ENCODE data around the gene TFB2M. TPM values are rescaled to one million over a fixed set of nuclear protein-coding genes. Genes with fewer than 3 reads are reported as not detected.

The TFB2M gene
- total RNA-seq, 1 experiment from 2014 or later: 52.0 TPM

DNA sequence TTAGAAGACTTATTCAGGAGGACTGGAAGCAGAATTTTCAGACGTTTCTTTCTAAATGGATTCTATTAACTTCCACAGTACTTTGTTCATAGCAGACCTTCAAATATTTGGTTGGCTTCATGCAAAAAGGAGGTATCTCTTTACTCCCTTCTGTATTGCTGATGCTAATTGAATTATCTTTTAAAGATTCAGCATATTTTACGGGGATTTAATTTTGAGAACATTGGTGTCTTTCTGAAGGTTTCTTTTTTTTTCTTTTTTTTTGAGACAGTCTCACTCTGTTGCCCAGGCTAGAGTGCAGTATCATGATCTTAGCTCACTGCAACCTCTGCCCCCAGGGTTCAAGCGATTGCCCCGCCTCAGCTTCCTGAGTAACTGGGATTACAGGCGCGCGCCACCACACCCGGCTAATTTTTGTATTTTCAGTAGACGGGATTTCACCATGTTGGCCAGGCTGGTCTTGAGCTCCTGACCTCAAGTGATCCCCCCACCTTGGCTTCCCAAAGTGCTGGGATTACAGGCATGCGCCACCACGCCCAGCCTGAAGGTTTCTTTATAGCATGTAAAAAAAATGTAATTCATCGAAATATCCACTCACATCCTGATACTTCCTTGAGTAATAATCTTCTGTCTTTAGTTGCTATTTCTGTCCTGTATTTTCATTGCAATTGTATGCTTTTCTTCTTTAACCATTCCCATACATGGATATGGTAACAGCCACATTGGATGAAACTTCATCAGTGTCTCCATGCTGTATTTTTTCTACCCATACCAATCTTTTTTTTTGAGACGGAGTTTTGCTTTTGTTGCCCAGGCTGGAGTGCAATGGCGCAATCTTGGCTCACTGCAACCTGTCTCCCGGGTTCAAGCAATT is 14.7 kb upstream of the TFB2M start:
- POLR2A ChIA-PET: interaction anchor here (1.8 kb wide), 1 partner anchor 14 kb away, joined by 10 read pairs; the partner anchor contains the start of genes CNST and TFB2M
- peaks cover 14% of the 10 kb centered on the region for H3K36me3 Mint-ChIP-seq (ENCODE audit: insufficient read depth, unreplicated experiment)
- no peaks in the 10 kb centered on the region for H3K27me3 Mint-ChIP-seq (ENCODE audit: insufficient read depth, unreplicated experiment)
- peaks cover 16% of the 10 kb centered on the region for H3K4me1 Mint-ChIP-seq (ENCODE audit: insufficient read depth, unreplicated experiment)
- H3K27ac Mint-ChIP-seq (ENCODE audit: low read depth, unreplicated experiment): no peak overlapping the region
- H3K9me3 Mint-ChIP-seq (ENCODE audit: unreplicated experiment): no peaks in the 10 kb centered on the region
- CTCF ChIA-PET: interaction anchor here (0.9 to 1.4 kb wide), 4 partner anchors 14 to 174 kb away, joined by 3 to 5 read pairs (median 4); partner anchors contain the start of gene CNST
- no TSS peak for BruUV-seq (replicated peaks)
- intact Hi-C loops (cut with micrococcal nuclease): no loop called here
- DNase-seq (ENCODE audit: unreplicated experiment): no peak
- TF ChIP-seq, protein P1, sequence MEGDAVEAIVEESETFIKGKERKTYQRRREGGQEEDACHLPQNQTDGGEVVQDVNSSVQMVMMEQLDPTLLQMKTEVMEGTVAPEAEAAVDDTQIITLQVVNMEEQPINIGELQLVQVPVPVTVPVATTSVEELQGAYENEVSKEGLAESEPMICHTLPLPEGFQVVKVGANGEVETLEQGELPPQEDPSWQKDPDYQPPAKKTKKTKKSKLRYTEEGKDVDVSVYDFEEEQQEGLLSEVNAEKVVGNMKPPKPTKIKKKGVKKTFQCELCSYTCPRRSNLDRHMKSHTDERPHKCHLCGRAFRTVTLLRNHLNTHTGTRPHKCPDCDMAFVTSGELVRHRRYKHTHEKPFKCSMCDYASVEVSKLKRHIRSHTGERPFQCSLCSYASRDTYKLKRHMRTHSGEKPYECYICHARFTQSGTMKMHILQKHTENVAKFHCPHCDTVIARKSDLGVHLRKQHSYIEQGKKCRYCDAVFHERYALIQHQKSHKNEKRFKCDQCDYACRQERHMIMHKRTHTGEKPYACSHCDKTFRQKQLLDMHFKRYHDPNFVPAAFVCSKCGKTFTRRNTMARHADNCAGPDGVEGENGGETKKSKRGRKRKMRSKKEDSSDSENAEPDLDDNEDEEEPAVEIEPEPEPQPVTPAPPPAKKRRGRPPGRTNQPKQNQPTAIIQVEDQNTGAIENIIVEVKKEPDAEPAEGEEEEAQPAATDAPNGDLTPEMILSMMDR (IDR thresholded peaks at IDR 0.05; ENCODE audit: unreplicated experiment): no peak
- H3K4me3 Mint-ChIP-seq (ENCODE audit: unreplicated experiment): no peak overlapping the region

DNA sequence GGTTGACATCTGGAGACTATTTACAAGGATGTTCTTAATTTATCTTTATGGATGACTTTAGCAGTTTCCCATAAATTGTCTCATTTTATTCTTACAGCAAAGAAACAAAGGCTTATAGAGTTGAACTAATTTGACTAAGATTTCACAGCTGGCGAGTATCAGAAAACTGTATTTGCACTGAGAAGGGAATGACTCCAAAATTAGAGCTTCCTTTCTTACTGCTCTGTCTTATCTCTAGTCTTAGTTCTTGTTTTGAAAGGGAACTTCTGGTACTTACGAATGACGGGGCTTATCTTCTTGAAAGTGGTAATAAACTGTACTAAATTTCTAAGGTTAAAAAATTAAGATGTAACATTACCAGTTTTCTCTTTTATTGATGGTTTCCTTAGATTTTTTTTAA is 13.8 kb upstream of the TFB2M start:
- no TSS peak for BruUV-seq (replicated peaks)
- ChIA-PET CTCF (interaction anchor here (1.4 to 1.9 kb wide), 2 partner anchors 13 to 19 kb away, joined by 3 to 10 read pairs; partner anchors contain the start of gene CNST), POLR2A (interaction anchor here (1.6 to 2.7 kb wide), 2 partner anchors 13 to 29 kb away, joined by 5 to 24 read pairs; partner anchors contain the start of genes CNST and TFB2M)
- peaks cover 22% of the 10 kb centered on the region for H3K4me1 Mint-ChIP-seq (ENCODE audit: insufficient read depth, unreplicated experiment)
- DNase-seq (ENCODE audit: unreplicated experiment): no peak
- TF ChIP-seq, protein P1 (IDR thresholded peaks at IDR 0.05; ENCODE audit: unreplicated experiment): no peak
- peaks cover 7% of the 10 kb centered on the region for H3K36me3 Mint-ChIP-seq (ENCODE audit: insufficient read depth, unreplicated experiment)
- H3K4me3 Mint-ChIP-seq (ENCODE audit: unreplicated experiment): no peak overlapping the region
- H3K9me3 Mint-ChIP-seq (ENCODE audit: unreplicated experiment): no peaks in the 10 kb centered on the region
- H3K27ac Mint-ChIP-seq (ENCODE audit: low read depth, unreplicated experiment): no peak overlapping the region
- intact Hi-C loops (cut with micrococcal nuclease): no loop called here
- H3K27me3 Mint-ChIP-seq (ENCODE audit: insufficient read depth, unreplicated experiment): no peaks in the 10 kb centered on the region

DNA sequence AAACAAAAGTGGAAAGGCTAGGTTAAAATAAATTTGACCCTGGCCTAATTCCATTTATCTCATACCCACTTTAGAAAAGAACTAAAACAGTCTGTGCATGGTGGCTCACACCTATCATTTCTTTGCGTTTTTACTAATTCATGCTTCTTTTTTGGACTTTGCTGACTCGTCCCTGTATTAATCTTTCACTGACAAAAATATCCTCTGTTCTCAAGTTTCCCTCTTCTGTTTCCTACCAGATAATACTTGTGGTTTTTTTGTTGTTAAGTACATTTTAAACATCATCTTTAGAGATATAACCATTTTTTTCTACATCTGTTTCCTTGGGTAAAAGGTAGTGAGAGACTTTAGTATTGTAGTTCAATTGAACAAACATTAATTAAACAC is 11.7 kb upstream of the TFB2M start:
- TF ChIP-seq, protein P1 (IDR thresholded peaks at IDR 0.05; ENCODE audit: unreplicated experiment): no peak
- H3K9me3 Mint-ChIP-seq (ENCODE audit: unreplicated experiment): no peaks in the 10 kb centered on the region
- no peak overlapping the region for H3K4me3 Mint-ChIP-seq (ENCODE audit: unreplicated experiment)
- intact Hi-C loops (cut with micrococcal nuclease): no loop called here
- ChIA-PET CTCF (no interaction called here), POLR2A (interaction anchor here (2.7 kb wide), 1 partner anchor 11 kb away, joined by 24 read pairs; the partner anchor contains the start of genes CNST and TFB2M)
- peaks cover 8% of the 10 kb centered on the region for H3K4me1 Mint-ChIP-seq (ENCODE audit: insufficient read depth, unreplicated experiment)
- no peaks in the 10 kb centered on the region for H3K27me3 Mint-ChIP-seq (ENCODE audit: insufficient read depth, unreplicated experiment)
- no peaks in the 10 kb centered on the region for H3K36me3 Mint-ChIP-seq (ENCODE audit: insufficient read depth, unreplicated experiment)
- H3K27ac Mint-ChIP-seq (ENCODE audit: low read depth, unreplicated experiment): no peak overlapping the region
- no TSS peak for BruUV-seq (replicated peaks)
- DNase-seq (ENCODE audit: unreplicated experiment): no peak

DNA sequence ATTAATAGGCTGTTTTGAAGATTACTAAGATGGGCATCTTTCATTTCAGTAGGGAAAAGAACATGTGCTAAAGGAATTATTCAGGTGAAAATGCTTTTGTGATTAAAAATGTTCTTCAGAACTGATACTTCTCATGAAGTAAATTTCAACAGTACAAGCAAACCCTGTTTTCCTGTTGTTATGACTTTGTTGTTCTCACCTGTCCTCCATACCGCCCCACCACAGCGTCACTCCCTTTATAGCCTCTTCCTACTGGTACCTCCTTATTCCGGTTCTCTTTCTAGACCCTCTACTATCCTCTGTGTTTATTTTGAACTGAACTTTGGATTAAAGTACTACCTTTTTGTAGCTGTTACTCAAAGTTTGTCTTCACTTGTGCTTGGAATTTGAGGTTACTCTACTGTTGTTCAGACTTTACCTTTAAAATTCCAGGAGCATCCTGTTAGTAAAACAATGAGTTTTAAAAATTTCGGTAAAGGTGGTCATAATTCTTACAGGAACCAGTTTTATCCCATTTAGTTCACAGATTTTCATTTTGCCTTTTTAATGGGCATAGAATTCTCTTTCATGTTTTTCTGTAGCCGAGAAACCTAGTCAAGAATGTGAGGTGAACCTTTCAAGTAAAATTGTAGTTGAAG is 11.1 kb upstream of the TFB2M start:
- no TSS peak for BruUV-seq (replicated peaks)
- H3K4me3 Mint-ChIP-seq (ENCODE audit: unreplicated experiment): no peak overlapping the region
- ChIA-PET CTCF (no interaction called here), POLR2A (interaction anchor here (0.6 kb wide), 1 partner anchor 17 kb away, joined by 3 read pairs; no protein-coding TSS in a partner anchor)
- no peaks in the 10 kb centered on the region for H3K27me3 Mint-ChIP-seq (ENCODE audit: insufficient read depth, unreplicated experiment)
- no peaks in the 10 kb centered on the region for H3K36me3 Mint-ChIP-seq (ENCODE audit: insufficient read depth, unreplicated experiment)
- H3K4me1 Mint-ChIP-seq (ENCODE audit: insufficient read depth, unreplicated experiment): peaks cover 6% of the 10 kb centered on the region
- no peaks in the 10 kb centered on the region for H3K9me3 Mint-ChIP-seq (ENCODE audit: unreplicated experiment)
- TF ChIP-seq, protein P1 (IDR thresholded peaks at IDR 0.05; ENCODE audit: unreplicated experiment): no peak
- intact Hi-C loops (cut with micrococcal nuclease): no loop called here
- no peak overlapping the region for H3K27ac Mint-ChIP-seq (ENCODE audit: low read depth, unreplicated experiment)
- DNase-seq (ENCODE audit: unreplicated experiment): no peak

Measured in MCF 10A (cell line).